C4-2B (cell line): Measurements from ENCODE around the gene MEGF11.

ENCODE experiments used
- H3K27ac ChIP-seq: fragments of 450-650 bp; 2 replicates; pipeline ENCODE4 v1.5.1; 2017
- CTCF ChIP-seq: fragments of 450-650 bp; conservative IDR thresholded peaks from 2 replicates; pipeline ENCODE4 v1.5.1; 2017; ENCODE audit warnings: mild to moderate bottlenecking
- ZFX ChIP-seq: fragments of 450-650 bp; IDR thresholded peaks from 2 replicates; pipeline ENCODE4 v1.6.1; 2017

Gene MEGF11

GRCh38 chr15:66236806-66237375 lies 16.7 kb downstream of the MEGF11 start:
- TF ChIP-seq CTCF (no peak), ZFX (no peak)
- H3K27ac ChIP-seq = no peak overlapping the region

GRCh38 chr15:66235866-66236265 lies 17.7 kb downstream of the MEGF11 start:
- TF ChIP-seq CTCF (no peak), ZFX (no peak)
- H3K27ac ChIP-seq = no peak overlapping the region

- no peak overlapping the region for H3K27ac ChIP-seq
Measured at GRCh38 chr15:66234798-66235197, 18.8 kb downstream of the MEGF11 start.

GRCh38 chr15:66233487-66234415 lies 19.8 kb downstream of the MEGF11 start:
- H3K27ac ChIP-seq = no peak overlapping the region
- TF ChIP-seq ZFX = no peak
- TF ChIP-seq CTCF = no peak

More at GRCh38 chr15:66234798-66235197, 18.8 kb downstream of the MEGF11 start:
- TF ChIP-seq ZFX (no peak), CTCF (no peak)

- TF ChIP-seq ZFX (no peak), CTCF (no peak)
Measured at GRCh38 chr15:66232267-66232625, 21.3 kb downstream of the MEGF11 start.

GRCh38 chr15:66231394-66232266 lies 21.9 kb downstream of the MEGF11 start:
- TF ChIP-seq CTCF (no peak), ZFX (no peak)

More at GRCh38 chr15:66232267-66232625, 21.3 kb downstream of the MEGF11 start:
- H3K27ac ChIP-seq = no peak overlapping the region

More at GRCh38 chr15:66231394-66232266, 21.9 kb downstream of the MEGF11 start:
- no peak overlapping the region for H3K27ac ChIP-seq
